H1 (cell line): ENCODE data around the gene TMEM185A. TPM values are rescaled to one million over a fixed set of nuclear protein-coding genes. Genes with fewer than 3 reads are reported as not detected.

Experiments
- CBX5 ChIP-seq: fragments of 300-800, 300-1000 bp; sonication (generic); IDR thresholded peaks from 2 replicates; pipeline ENCODE4 v1.7.1; 2016; ENCODE audit warnings: antibody characterized with exemption, low read length, low read depth
- EP300 ChIP-seq, 2 experiments: IDR thresholded peaks; 1 replicate in 1 of 2; 2 replicates in 1 of 2; pipeline ENCODE4 v1.6.1; 2011 to 2012; ENCODE audit warnings: low read depth in 2 of 2, low read length in 2 of 2, mild to moderate bottlenecking in 2 of 2, borderline replicate concordance in 1 of 2, inconsistent platforms in 1 of 2, moderate library complexity in 1 of 2
- SIRT6 ChIP-seq: IDR thresholded peaks from one replicate; pipeline ENCODE4 v1.7.1; 2012; ENCODE audit warnings: low read length, inconsistent platforms
- SIX5 ChIP-seq: IDR thresholded peaks from 2 replicates; pipeline ENCODE4 v1.6.1; 2011; ENCODE audit warnings: mild to moderate bottlenecking, low read depth, low read length
- SP4 ChIP-seq: IDR thresholded peaks from 2 replicates; pipeline ENCODE4 v1.6.1; 2012; ENCODE audit warnings: low read length, inconsistent platforms
- ZNF274 ChIP-seq: IDR thresholded peaks from 2 replicates; pipeline ENCODE4 v1.7.0; 2012; ENCODE audit warnings: low read length, borderline replicate concordance; ENCODE audit errors: extremely low read depth
- polyA plus RNA-seq, 7 experiments: library from polyadenylated mRNA; depleted of rRNA in 3 of 7; stranded (reverse) in 5 of 7; unstranded in 2 of 7; fragments of >200 nt in 5 of 7; fragments of 200-250 nt in 2 of 7; gene quantifications; 1 replicate in 5 of 7; 2 replicates in 1 of 7; 4 replicates in 1 of 7; pipeline versions ENCODE4 v1.2.1 to v1.2.3, GENCODE V29; 2011 to 2013; ENCODE audit warnings: missing spikeins in 2 of 7, mixed read lengths in 2 of 7
- total RNA-seq: library from RNA; stranded (reverse); fragmentation: NEBNext Ultra II Directional; extraction: Animal tissue kit (Norgen Biotek cat#: 25700); gene quantifications from 2 replicates; pipeline ENCODE4 v1.2.1, GENCODE V29; 2021
- TF ChIP-seq, protein P1 (sequence below), 3 experiments: IDR thresholded peaks; 1 replicate in 2 of 3; 2 replicates in 1 of 3; pipeline versions ENCODE4 v1.5.1 to v1.6.1; 2011; ENCODE audit warnings: low read length in 3 of 3, mild to moderate bottlenecking in 3 of 3, inconsistent platforms in 2 of 3, low read depth in 1 of 3, moderate library complexity in 1 of 3; ENCODE audit not compliant: insufficient read depth in 1 of 3; ENCODE audit errors: control extremely low read depth in 1 of 3

The TMEM185A gene
- total and polyA plus RNA-seq, 2 of the 8 experiments (the other 6 are each of a cell fraction or from before 2014, with no cell fraction given) = 15.0 to 26.5 TPM

DNA sequence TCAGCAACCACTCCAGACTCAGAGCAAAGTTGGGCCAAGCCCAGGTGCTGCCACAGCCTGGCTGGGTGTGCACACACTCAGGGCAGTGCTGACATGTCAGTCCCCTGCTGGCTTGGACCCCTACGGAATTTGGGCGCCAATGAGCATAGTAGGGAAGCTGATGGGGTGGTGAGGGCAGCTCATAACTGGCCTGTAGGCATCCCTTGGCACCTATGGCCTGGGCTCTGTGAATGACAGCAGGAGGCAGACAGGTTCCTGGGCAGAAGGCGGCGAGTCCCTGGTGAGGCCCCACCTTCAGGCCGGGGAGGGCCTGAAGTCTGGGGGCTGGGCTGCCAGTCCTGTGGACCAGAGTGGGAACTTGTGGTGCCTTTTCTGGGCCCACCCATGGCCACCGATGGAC, 15.9 kb upstream of the TMEM185A start (continued):
- TF ChIP-seq EP300 (IDR thresholded peaks at IDR 0.05; ENCODE audit: borderline replicate concordance in 1 of 2, low read depth in 2 of 2, low read length in 2 of 2) = no peak
- TF ChIP-seq, protein P1, sequence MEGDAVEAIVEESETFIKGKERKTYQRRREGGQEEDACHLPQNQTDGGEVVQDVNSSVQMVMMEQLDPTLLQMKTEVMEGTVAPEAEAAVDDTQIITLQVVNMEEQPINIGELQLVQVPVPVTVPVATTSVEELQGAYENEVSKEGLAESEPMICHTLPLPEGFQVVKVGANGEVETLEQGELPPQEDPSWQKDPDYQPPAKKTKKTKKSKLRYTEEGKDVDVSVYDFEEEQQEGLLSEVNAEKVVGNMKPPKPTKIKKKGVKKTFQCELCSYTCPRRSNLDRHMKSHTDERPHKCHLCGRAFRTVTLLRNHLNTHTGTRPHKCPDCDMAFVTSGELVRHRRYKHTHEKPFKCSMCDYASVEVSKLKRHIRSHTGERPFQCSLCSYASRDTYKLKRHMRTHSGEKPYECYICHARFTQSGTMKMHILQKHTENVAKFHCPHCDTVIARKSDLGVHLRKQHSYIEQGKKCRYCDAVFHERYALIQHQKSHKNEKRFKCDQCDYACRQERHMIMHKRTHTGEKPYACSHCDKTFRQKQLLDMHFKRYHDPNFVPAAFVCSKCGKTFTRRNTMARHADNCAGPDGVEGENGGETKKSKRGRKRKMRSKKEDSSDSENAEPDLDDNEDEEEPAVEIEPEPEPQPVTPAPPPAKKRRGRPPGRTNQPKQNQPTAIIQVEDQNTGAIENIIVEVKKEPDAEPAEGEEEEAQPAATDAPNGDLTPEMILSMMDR (IDR thresholded peaks at IDR 0.05; ENCODE audit: control extremely low read depth in 1 of 3, insufficient read depth in 1 of 3, low read depth in 1 of 3, low read length in 3 of 3) = no peak
- no peak for TF ChIP-seq SIX5
- TF ChIP-seq ZNF274 = no peak
- no peak for TF ChIP-seq CBX5
- TF ChIP-seq SP4 = no peak
- no peak for TF ChIP-seq SIRT6
